ENCODE measurements around the gene SMIM1. TPM values are rescaled to one million over a fixed set of nuclear protein-coding genes. Genes with fewer than 3 reads are reported as not detected.
"Not testable (repeated sequence)": the region's sequence is repeated elsewhere in the genome, so short reads cannot be mapped to it uniquely, and the experiment has no call there.

The SMIM1 gene
- polyA plus RNA-seq, 1 donor = 3.1 TPM

DNA sequence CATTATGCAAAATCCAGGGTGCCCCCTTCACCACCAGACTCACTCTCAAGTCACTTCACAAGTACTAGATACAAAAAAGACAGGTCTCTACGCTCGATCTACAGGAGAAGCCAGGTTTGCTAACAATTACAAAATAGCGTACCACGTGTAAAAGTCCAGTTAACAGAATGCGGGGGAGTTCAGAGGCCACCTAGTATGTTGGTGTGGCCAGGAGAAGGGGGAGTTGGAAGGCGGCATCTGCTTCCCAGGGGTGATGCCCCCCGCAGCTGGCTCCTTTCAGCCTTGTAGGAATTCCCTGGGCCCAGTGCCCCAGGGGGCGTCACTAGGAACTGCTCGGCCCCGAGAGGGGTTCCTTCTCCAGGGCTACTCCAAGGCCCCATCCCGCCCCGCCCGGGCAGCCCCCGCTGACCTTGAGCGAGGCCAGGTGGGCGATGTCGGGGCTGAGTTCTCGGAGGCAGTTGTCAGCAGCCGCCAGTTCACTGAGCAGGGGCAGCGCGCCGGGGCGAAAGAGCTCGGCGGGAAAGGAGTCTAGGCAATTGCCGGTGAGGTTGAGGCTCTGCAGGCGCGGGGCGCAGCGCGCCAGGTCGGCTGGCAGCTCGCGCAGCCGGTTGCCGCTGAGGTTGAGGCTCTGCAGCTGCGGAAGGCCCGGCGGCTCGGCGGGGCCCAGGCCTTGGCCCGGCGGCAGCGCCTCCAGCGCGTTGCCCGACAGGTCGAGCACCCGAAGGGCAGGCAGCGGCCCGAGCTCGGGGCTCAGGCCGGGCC lies 23.1 kb downstream of the SMIM1 start:
- no peak for DNase-seq (ENCODE audit: low read depth)

DNA sequence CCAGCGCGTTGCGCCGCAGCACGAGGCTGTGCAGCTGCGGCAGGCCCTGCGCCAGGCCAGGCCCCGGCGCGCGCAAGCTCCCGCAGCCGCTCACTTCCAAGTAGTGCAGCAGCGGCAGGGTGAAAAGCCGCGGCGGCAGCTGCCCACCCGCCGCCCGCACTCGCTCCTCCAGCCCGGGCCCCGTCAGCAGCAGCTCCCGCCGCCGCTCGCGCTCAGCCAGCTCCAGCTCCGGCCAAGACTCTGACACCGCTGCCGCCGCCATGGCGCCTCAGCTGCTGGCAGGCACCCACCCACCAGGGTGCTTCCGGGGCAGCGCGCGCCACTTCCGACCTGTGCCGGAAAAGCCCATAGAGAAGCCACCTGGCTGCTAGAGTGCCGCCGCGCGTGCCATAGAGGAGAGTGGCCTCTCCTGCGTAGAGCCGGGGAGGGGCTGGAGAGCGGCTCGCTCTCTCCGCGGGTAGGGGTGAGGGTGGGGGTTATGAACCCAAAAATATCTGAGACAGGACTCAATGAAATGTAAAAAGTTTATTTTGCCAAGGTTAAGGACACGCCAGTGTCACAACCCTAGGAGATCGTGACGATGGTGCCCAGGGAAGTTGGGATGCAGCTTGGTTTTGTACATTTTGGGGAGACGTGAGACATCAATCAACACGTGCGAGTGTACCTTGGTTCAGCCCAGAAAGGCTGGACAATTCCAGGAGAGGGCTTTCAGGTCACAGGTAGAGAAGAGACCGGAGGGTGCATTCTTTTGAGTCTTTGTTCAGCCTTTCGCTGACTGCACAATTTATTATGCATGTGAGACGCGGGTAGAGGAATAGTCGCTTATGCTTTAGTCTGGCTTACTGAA lies 23.9 kb downstream of the SMIM1 start, which contains the start of gene LRRC47:
Gene LRRC47 (minus strand): TSS at position 284 of the 847 bp plus-strand sequence. CDS start 22 bp downstream, at position 262.
- peak; percentile 57 for DNase-seq (ENCODE audit: low read depth)

DNA sequence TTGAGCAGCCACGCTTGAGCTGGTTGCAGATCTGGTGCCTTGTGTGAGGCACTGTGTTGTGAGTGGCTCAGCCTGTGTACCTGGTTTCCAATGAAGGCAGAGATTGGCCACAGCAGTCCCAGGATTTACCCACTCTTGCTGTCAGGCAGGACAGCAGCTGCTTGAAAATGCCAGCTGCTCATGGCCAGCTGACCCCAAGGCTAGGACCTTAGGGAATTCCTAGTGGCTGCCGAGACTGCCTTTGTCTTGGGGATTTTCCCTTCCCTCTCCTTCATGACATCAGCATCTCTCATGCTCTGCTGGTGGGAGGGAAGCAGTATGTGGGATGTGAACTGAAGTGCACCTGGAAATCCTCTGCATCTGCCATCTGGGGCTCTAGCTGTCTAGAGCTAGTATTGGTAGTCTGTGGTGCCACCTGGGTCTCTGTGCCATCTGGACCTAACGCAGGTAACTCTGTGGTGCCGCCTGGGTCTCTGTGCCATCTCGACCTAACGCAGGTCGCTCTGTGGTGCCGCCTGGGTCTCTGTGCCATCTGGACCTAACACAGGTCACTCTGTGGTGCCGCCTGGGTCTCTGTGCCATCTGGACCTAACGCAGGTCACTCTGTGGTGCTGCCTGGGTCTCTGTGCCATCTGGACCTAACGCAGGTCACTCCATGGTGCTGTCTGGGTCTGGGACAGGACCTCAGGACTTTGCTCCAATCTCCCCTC lies 27.6 kb downstream of the SMIM1 start:
- DNase-seq (ENCODE audit: low read depth) = no peak

DNA sequence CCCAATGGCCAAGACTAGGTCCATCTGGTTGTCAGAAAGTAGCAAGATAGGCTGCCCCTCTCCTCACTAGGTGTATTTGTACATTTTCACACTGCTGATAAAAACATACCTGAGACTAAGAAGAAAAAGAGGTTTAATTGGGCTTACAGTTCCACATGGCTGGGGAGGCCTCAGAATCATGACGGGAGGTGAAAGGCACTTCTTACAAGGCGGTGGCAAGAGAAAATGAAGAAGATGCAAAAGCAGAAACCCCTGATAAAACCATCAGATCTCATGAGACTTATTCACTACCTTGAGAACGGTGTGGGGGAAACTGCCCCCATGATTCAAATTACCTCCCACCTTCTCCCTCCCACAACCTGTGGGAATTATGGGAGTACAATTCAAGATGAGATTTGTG lies 28.2 kb downstream of the SMIM1 start:
- not testable (repeated sequence) for DNase-seq (ENCODE audit: low read depth)

DNA sequence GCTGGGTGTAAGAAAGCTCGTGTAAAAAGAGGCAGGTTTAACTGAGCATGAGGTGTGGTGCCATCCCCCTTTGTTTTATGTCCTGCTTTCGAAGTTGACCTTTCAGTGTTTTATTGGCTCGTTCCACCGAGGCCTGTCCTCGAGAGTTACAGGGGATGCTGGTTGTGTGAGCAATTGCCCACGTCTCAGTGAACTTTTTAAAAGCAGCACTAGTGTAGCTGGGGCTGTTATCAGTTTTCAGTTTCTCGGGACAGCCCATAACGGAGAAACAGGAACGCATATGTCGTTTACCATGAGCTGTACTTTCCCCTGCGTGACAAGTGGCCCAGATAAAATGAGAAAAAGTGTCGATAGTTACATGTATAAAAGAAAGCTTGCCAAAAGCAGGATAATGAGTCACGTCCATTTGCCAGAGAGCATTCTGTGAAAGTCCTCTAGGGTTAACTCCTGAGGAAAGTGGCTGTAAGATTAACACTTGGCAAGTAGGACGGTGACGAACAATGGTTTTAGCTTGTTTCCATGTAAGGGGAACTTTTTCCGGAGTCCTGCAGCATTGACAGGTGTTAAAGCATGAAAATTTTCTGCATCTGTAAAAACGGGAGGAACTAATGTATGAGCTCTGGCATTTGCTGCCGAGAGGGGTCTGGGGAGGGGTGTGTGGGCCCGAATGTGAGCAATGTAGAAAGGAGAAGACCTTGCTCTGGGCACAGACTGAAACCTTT lies 31.5 kb downstream of the SMIM1 start:
- no peak for DNase-seq (ENCODE audit: low read depth)

DNA sequence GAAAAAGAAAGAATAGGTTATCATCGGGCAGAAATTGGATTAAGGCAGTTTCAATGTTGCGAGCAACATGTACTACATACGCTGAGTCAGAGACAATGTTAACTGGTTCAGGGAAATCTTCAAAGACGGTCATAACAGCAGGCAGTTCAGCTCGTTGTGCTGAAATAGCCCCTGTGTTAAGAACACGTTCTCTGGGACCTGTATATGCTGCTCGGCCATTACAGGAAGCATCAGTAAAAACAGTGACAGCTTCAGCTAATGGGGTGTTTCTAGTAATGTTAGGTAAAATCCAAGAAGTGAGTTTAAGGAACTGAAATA lies 32.0 kb downstream of the SMIM1 start:
- DNase-seq (ENCODE audit: low read depth) = not testable (repeated sequence)

DNA sequence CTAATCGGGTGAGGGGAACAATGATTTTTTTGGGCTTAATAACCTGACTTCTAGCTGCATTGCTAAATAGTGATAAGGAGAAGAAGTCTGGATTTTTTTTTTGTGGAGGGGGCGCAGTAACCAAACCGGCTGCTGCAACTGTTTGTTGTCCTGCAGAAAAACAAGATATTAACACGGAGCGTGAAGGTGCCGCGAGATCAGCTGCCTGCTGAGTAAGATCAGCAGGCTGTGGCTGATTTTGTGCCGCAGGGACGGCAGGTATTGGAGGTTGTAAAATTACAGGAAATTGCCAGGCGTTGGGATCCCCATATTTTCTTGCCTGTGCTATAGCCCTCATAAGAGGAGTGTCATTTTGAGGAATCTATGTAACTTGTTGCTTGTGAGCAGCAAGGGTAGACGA lies 32.5 kb downstream of the SMIM1 start:
- no peak for DNase-seq (ENCODE audit: low read depth)

DNA sequence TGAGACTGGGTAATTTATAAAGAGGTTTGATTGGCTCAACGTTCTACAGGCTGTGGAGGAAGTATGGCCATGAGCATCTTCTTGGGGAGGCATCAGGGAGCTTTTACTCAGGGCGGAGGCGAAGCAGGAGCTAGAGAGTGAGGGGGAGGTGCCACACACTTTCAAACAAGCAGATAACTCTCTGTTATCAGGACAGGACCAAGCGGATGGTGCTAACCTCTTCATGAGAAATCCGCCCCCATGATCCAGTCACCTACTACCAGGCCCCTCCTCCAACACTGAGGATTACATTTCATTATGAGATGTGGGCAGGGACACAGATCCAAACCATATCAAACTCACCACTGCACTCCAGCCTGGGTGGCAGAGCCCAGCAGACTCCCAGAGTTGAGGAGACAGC lies 35.2 kb downstream of the SMIM1 start:
- DNase-seq (ENCODE audit: low read depth) = no peak

DNA sequence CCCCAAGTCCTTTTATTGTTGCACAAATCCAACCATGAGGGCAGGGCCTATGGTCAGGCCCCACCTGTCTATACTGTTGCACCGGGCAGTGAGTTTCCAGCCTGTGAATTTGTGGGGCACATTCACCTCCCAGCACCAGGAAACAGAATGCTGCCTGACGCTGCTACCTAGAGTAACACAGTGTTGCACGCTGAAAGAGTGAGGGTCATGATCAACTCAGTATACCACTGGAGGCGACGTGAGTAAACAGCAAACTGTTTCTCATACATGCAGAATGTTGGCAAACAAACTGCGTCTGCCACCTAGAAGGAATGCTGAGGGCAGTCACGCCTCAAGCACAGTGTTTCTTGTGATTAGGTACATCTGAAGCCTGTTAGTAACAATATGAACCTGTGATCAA lies 37.1 kb downstream of the SMIM1 start:
- DNase-seq (ENCODE audit: low read depth) = no peak

DNA sequence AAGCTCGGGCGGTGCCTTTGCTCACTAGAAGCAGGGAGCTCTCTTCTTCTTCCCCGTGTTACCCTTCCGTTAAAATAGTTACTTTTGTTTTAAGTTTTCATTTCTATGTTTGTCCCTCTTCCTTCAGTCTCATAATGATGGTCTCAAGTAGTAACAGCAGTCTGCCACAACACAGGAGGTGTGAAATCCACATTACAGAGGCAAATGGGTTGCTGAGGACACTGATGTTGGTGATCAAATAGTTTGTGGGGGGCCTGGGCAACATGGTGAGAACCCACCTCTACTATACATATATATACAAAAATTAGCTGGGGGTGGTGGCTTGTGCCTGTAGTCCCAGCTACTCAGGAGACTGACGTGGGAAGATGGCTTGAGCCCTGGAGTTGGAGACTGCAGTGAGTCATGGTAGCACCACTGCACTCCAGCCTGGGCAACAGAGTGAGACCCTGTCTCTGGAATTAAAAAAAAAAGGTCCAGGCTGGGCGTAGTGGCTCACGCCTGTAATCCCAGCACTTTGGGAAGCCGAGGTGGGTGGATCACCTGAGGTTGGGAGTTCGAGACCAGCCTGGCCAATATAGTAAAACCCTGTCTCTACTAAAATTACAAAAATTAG lies 37.7 kb downstream of the SMIM1 start:
- not testable (repeated sequence) for DNase-seq (ENCODE audit: low read depth)

DNA sequence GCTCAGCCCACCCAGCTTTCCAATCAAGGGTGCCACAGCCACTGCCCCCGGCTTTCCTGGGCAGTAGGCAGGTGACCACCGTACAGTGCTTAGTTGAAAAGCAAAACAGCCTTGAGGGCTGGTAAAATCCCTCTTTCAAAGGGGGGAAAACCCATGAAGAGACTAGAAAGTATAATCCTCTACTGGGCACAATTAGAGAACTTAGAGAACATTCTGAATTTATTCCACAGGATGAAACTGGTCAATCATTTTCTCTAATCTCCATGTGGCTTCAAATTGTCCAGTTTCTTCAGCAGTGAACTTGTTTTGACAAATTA lies 39.0 kb downstream of the SMIM1 start:
- no peak for DNase-seq (ENCODE audit: low read depth)

DNA sequence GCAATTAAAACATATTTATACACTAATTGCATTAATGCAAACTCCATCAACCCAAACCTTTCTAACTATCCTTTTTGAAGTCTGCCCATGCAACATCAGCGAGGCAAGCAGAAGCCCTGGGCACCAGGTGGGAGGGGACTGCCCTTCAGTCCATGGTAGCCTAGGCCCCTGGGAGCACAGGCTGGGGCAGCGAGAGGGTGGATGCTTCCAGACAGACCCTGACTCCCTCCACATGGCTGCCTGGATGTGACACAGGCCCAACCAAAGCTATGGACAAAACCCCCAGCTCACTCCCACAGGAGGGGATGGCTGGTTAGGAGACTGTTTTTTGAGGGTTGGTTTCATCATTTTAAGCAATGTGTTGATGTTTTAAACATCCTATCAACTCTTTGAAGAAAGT lies 41.5 kb downstream of the SMIM1 start:
- no peak for DNase-seq (ENCODE audit: low read depth)

DNA sequence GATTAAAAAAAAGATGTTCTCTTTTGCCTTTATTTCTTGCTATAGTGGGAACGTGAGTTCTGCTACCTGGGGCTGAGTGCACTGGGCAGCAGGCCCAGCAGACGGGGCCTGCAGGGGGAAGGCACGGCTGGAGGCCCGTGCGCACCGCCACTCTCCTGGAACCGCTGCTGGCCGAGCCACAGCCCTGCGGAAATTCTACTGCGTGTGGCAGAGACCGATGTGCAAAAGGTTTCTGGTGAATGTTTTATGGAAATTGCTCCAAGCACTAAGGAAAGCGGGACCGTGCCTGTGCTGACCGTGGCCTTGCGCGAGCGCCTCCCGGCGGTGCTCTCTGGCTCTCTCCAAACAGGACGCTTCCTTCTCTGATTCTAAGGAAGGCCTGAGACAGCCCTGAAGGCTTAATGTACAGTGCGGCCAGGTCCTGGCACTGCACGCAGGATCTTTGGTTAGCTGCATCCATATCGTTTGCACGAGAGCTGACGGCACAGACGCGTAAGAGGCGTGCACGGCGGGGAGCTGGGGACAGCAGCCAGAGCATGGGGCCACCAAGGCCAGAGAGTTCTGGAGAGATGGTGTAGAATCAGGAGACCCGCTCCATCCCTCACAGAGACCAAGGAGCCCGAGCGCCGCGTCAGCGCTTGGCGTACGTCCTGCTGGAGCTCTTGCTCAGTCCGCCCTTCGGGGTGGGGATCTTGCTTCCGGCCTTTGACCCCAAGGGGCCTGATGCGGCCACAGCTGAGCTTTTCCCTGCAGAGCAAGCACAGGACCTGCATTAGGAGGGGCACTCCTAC lies 42.4 kb downstream of the SMIM1 start:
- no peak for DNase-seq (ENCODE audit: low read depth)

DNA sequence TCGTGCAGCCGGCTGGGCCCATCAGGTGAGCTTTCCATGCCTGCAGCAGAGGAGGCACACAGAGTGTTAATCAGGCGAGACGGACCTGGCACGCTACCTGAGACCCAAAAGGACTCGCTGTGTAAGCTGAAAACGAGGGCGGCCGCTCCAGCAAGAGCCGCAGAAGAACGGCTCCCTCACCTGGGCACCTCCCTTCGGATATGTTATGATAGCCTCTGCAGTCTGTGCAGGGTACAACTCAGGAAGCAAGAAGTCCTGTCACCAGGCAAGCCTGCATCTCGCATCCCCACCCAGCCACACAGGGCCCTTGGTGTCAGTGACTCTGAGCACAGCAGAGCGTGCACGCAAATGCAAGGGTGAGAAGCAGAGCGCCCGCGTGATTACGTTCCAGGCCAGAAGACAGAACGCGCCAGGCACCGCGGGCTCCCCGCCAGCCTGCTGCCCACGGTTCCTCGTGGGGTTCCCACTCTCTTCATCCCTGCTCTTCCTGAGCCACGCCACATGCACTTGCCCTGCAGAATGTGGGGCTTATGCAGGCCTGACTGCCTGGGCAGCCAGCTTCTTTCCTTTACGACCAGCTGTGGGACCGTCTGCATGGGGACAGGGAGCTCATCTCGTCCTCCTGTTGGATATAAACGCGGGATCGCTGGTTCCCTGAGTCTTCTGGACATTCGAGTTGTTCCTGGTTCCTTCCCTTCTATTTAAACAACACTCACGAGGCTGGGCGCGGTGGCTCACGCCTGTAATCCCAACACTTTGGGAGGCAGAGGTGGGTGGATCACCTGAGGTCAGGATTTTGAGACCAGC lies 44.0 kb downstream of the SMIM1 start:
- no peak for DNase-seq (ENCODE audit: low read depth)

DNA sequence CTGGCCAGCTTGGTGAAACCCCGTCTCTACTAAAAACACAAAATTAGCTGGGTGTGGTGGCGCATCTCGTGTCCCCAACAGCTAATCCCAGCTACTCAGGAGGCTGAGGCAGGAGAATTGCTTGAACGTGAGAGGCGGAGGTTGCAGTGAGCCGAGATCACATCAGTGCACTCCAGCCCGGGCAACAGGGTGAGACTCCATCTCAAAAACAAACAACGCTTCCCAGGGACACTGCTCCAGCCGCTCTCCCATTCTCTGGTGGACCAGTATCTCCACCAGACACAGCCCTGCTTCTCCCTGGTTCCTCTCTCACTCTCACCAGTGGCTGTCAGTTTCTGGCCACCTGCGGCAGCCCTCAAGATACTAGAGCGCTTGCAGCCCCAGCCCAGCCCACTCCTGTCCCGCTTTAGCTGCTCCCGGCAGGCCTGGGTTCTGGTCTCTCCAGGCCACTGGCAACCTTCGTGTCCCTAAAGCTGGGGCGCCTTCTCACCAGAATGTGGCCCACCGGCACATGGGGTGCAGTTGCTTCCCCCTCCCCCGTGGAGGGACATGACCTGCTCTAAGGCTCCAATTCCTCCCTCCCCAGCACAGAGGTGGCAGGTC lies 44.7 kb downstream of the SMIM1 start:
- DNase-seq (ENCODE audit: low read depth) = no peak

DNA sequence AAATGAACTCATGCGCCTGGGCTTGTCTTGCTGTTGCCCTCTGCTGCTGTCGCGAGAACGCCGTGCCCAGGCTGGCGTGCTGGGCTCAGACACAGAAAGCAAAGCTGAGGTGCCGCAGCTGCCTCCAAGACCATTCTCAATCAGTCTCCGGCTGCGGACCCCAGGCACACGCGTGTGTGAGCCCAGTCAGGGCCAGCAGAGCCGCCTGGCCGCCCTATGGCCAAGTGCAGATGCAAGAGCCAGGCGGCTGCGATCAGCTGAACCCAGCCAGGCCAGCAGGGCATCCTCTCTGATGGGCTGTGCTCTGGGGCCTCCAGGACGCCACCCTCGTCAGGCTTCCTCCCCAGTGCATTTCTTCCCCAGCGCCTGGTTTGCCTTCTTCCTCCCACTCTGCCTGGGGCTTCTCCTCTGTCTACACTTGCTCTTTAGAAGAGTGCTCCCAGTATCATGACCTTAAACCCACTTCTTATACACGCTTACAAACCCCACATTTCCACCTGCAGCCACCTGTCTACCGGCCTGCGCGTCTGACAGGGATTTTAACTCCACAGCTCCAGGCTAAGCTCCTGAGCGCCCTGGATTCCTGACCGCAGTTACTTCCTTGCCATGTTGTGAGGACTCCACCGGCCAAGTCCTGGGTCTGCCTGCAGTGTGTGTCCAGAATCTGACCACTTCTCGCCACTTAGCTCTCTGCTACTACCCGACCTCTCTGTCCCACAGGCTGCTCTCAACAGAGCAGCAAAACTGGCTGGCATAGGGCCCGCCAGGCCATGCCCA lies 45.5 kb downstream of the SMIM1 start:
- DNase-seq (ENCODE audit: low read depth) = no peak

DNA sequence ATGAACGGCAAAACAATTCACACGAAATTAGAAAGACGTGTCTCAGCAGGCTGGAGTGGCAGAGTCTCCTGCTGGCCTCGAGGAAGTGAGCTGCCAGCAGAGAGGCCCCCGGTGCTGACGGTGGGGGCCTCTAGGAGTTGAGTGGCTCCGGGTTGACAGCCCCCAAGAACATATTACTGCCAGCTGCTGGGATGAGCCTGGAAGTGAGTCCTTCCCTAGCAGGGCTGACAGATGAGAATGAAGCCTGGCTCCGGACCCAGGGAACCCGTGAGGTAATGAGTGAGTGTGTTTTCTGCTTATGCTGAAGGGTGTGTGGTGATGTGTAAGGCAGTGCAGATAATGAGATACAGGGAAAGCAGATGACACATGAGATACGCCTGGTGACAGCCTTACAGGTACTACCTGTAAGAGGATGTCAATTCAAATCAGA lies 47.2 kb downstream of the SMIM1 start:
- DNase-seq (ENCODE audit: low read depth) = no peak

DNA sequence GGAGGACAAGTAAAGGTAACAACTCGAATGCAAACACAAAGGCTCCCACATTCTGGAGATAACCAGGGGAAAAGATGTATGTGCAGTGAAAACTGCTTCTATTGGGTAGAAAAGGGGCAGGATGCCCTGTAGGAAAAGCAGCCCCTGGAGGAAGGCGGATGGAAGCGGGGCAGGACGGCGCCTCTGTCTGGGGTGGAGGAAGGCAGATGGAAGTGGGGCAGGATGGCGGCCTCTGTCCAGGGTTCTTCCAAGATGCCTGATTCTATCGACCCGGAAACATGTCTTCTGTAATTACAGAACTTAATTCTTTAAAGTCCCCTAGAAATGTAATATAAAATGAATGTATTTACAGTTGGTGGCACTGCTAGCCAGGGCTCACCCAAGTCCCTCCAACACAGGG lies 47.8 kb downstream of the SMIM1 start:
- no peak for DNase-seq (ENCODE audit: low read depth)

DNA sequence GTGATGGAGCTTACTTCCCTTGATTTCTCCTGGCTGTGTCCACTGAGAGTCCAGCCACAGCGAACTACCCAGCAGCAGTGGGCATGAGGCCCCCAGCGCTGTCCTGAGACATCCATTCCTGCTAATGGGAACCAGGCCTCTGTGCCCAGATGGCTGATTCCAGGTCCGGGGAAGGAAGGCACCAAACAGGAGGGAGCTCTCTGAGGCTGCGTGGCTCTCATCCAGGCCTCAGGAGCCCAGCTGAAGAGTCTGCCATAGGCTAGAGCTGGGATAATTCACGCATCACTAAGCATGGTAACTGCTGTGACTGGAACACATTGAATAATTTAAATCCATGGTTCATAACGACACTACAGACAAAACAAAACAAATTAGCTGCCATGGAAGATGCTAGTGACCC lies 48.5 kb downstream of the SMIM1 start:
- DNase-seq (ENCODE audit: low read depth) = no peak
